H1 (cell line): ENCODE data around the gene LPAR4. TPM values are rescaled to one million over a fixed set of nuclear protein-coding genes. Genes with fewer than 3 reads are reported as not detected.
"Not testable (repeated sequence)": the region's sequence is repeated elsewhere in the genome, so short reads cannot be mapped to it uniquely, and the experiment has no call there.

Experiments used
- CTCF ChIA-PET: fragments of 300-600 bp; sonication (Branson Sonifier 250); formaldehyde crosslinking; loops from one replicate; lab custom pipeline; 2021; ENCODE audit not compliant: partially characterized antibody; lab: Charles Lee
- POLR2A ChIA-PET: fragments of 300-600 bp; sonication (Branson Sonifier 250); formaldehyde crosslinking; loops from one replicate; lab custom pipeline; 2021; ENCODE audit warnings: inconsistent platforms; ENCODE audit not compliant: partially characterized antibody; lab: Charles Lee
- DNase-seq, 2 experiments: peaks; one replicate each; pipeline versions ENCODE4 v3.0.0 to v3.0.0-alpha.2; 2010 to 2022; ENCODE audit warnings: low spot score in 2 of 2, low read depth in 1 of 2, mixed read lengths in 1 of 2
- FAIRE-seq: peaks from 2 replicates; lab custom pipeline; 2011; peaks lifted over from hg19 to GRCh38; lab: Jason Lieb, UNC
- H2AFZ ChIP-seq: 2 replicates; pipeline ENCODE4 v1.8.1; 2012; ENCODE audit warnings: low read length, inconsistent platforms
- H2AK5ac ChIP-seq: 2 replicates; pipeline ENCODE4 v1.6.1; 2013; ENCODE audit warnings: low read depth, low read length
- H2BK120ac ChIP-seq: replicated peaks from 2 replicates; pipeline ENCODE3; 2013; ENCODE audit warnings: low read depth, low read length, inconsistent platforms
- H2BK12ac ChIP-seq: 2 replicates; pipeline ENCODE4 v1.6.1; 2013; ENCODE audit warnings: low read depth, low read length
- H2BK15ac ChIP-seq: 2 replicates; pipeline ENCODE4 v1.6.1; 2013; ENCODE audit warnings: low read length
- H2BK20ac ChIP-seq: 2 replicates; pipeline ENCODE4 v1.6.1; 2013; ENCODE audit warnings: low read length
- H2BK5ac ChIP-seq: 2 replicates; pipeline ENCODE4 v1.6.1; 2013; ENCODE audit warnings: low read depth, low read length
- H3K14ac ChIP-seq: 2 replicates; pipeline ENCODE4 v1.6.1; 2013; ENCODE audit warnings: inconsistent platforms; ENCODE audit not compliant: insufficient read length
- H3K18ac ChIP-seq: 2 replicates; pipeline ENCODE4 v1.6.1; 2013; ENCODE audit warnings: low read length; ENCODE audit errors: extremely low read depth
- H3K23ac ChIP-seq: 2 replicates; pipeline ENCODE4 v1.6.1; 2013; ENCODE audit warnings: inconsistent platforms; ENCODE audit not compliant: insufficient read length
- H3K23me2 ChIP-seq: 2 replicates; pipeline ENCODE4 v1.6.1; 2013; ENCODE audit warnings: low read depth, low read length
- H3K27ac ChIP-seq: 2 replicates; pipeline ENCODE4 v1.6.1; 2011; ENCODE audit warnings: low read depth, low read length, inconsistent platforms
- H3K27me3 ChIP-seq, 4 experiments: replicated peaks in 1 of 4; 1 replicate in 1 of 4; 2 replicates in 3 of 4; pipeline versions ENCODE4 v1.6.1 to v1.8.1; 2011 to 2013; ENCODE audit warnings: low read length in 3 of 4, mild to moderate bottlenecking in 3 of 4, inconsistent platforms in 2 of 4, mixed read lengths in 2 of 4, moderate library complexity in 1 of 4; ENCODE audit not compliant: control insufficient read depth in 3 of 4, insufficient read depth in 3 of 4; ENCODE audit errors: extremely low read depth in 1 of 4
- H3K36me3 ChIP-seq, 4 experiments: 2 replicates each; pipeline versions ENCODE4 v1.6.1 to v1.8.1; 2011 to 2013; ENCODE audit warnings: mild to moderate bottlenecking in 4 of 4, low read length in 3 of 4, moderate library complexity in 2 of 4, control low read depth in 1 of 4, inconsistent platforms in 1 of 4; ENCODE audit not compliant: insufficient read depth in 4 of 4, control insufficient read depth in 2 of 4
- H3K4ac ChIP-seq: replicated peaks from 2 replicates; pipeline ENCODE3; 2013; ENCODE audit warnings: low read length, low read depth, mixed read lengths, inconsistent platforms; ENCODE audit not compliant: insufficient read length
- H3K4me1 ChIP-seq, 4 experiments: replicated peaks in 1 of 4; 1 replicate in 1 of 4; 2 replicates in 3 of 4; pipeline versions ENCODE4 v1.6.1 to v1.8.1; 2011 to 2013; ENCODE audit warnings: low read length in 3 of 4, inconsistent platforms in 2 of 4, mixed read lengths in 1 of 4; ENCODE audit not compliant: insufficient read depth in 4 of 4, control insufficient read depth in 3 of 4
- H3K4me2 ChIP-seq, 2 experiments: 2 replicates each; pipeline versions ENCODE4 v1.6.1 to v1.8.1; 2011 to 2013; ENCODE audit warnings: low read depth in 2 of 2, low read length in 2 of 2, control low read depth in 1 of 2, inconsistent platforms in 1 of 2, mild to moderate bottlenecking in 1 of 2; ENCODE audit not compliant: insufficient read depth in 1 of 2
- H3K4me3 ChIP-seq, 4 experiments: fragments of 200-600, 300-600 bp in 1 of 4; sonication (generic), shearing (Covaris generic), sonication (Bioruptor Twin) in 1 of 4; 2 replicates each; pipeline versions ENCODE4 v1.5.1 to v1.8.1; 2011 to 2016; ENCODE audit warnings: low read length in 4 of 4, low read depth in 3 of 4, control low read depth in 2 of 4, inconsistent platforms in 2 of 4, mild to moderate bottlenecking in 2 of 4, mixed read lengths in 1 of 4, moderate library complexity in 1 of 4; ENCODE audit not compliant: insufficient read depth in 2 of 4; ENCODE audit errors: extremely low read depth in 1 of 4
- H3K56ac ChIP-seq: replicated peaks from 2 replicates; pipeline ENCODE3; 2013; ENCODE audit warnings: low read depth, mild to moderate bottlenecking, mixed read lengths, low read length, inconsistent platforms; ENCODE audit not compliant: insufficient read length
- H3K79me1 ChIP-seq: 2 replicates; pipeline ENCODE4 v1.6.1; 2013; ENCODE audit warnings: low read depth, low read length, control low read depth
- H3K79me2 ChIP-seq, 2 experiments: 2 replicates each; pipeline versions ENCODE4 v1.6.1 to v1.8.1; 2012 to 2013; ENCODE audit warnings: low read length in 2 of 2, mild to moderate bottlenecking in 2 of 2, inconsistent platforms in 1 of 2; ENCODE audit not compliant: insufficient read depth in 2 of 2, control insufficient read depth in 1 of 2
- H3K9ac ChIP-seq, 4 experiments: replicated peaks in 1 of 4; 1 replicate in 1 of 4; 2 replicates in 3 of 4; pipeline versions ENCODE4 v1.6.1 to v1.8.1; 2011 to 2013; ENCODE audit warnings: low read depth in 3 of 4, low read length in 3 of 4, control low read depth in 2 of 4, mild to moderate bottlenecking in 2 of 4, moderate library complexity in 2 of 4, inconsistent platforms in 1 of 4; ENCODE audit errors: extremely low read depth in 1 of 4
- H3K9me3 ChIP-seq, 2 experiments: 2 replicates each; pipeline versions ENCODE4 v1.6.1 to v1.8.1; 2012 to 2013; ENCODE audit warnings: mild to moderate bottlenecking in 2 of 2, moderate library complexity in 2 of 2, control low read depth in 1 of 2, inconsistent platforms in 1 of 2, low read depth in 1 of 2, low read length in 1 of 2, mixed read lengths in 1 of 2; ENCODE audit not compliant: insufficient read depth in 2 of 2
- H4K20me1 ChIP-seq, 2 experiments: replicated peaks in 1 of 2; 2 replicates each; pipeline versions ENCODE3 to v1.8.1; 2011 to 2013; ENCODE audit warnings: inconsistent platforms in 2 of 2, low read length in 2 of 2, mild to moderate bottlenecking in 1 of 2; ENCODE audit not compliant: insufficient read depth in 2 of 2, control insufficient read depth in 1 of 2
- H4K5ac ChIP-seq: 2 replicates; pipeline ENCODE4 v1.6.1; 2013; ENCODE audit warnings: low read length, low read depth, mixed read lengths, inconsistent platforms; ENCODE audit not compliant: insufficient read length
- H4K8ac ChIP-seq: 2 replicates; pipeline ENCODE4 v1.8.0; 2013; ENCODE audit warnings: mild to moderate bottlenecking, moderate library complexity, low read length, inconsistent platforms; ENCODE audit not compliant: insufficient read depth; ENCODE audit errors: extremely low read depth
- H4K91ac ChIP-seq: replicated peaks from 2 replicates; pipeline ENCODE3; 2013; ENCODE audit warnings: low read length, mixed read lengths, inconsistent platforms; ENCODE audit not compliant: insufficient read length
- WGBS, 2 experiments: shearing (Covaris generic) in 1 of 2; methylation state at CpG; one replicate each; pipeline versions ENCODE4 v1.1.6 to v1.1.7; 2013 to 2015; ENCODE audit warnings: low lambda C conversion rate in 2 of 2, mixed read lengths in 2 of 2, inconsistent platforms in 1 of 2, low coverage in 1 of 2, missing lambda C conversion rate in 1 of 2; ENCODE audit not compliant: insufficient replicate concordance in 2 of 2, insufficient coverage in 1 of 2, insufficient read length in 1 of 2; ENCODE audit errors: extremely low coverage in 1 of 2, missing lambda C conversion rate in 1 of 2; 5-methylcytosine and 5-hydroxymethylcytosine counted together
- polyA plus RNA-seq, 7 experiments: library from polyadenylated mRNA; depleted of rRNA in 3 of 7; stranded (reverse) in 5 of 7; unstranded in 2 of 7; fragments of >200 nt in 5 of 7; fragments of 200-250 nt in 2 of 7; gene quantifications; 1 replicate in 5 of 7; 2 replicates in 1 of 7; 4 replicates in 1 of 7; pipeline versions ENCODE4 v1.2.1 to v1.2.3, GENCODE V29; 2011 to 2013; ENCODE audit warnings: missing spikeins in 2 of 7, mixed read lengths in 2 of 7
- total RNA-seq: library from RNA; stranded (reverse); fragmentation: NEBNext Ultra II Directional; extraction: Animal tissue kit (Norgen Biotek cat#: 25700); gene quantifications from 2 replicates; pipeline ENCODE4 v1.2.1, GENCODE V29; 2021

Gene LPAR4
- total and polyA plus RNA-seq, 2 of the 8 experiments (the other 6 are each of a cell fraction or from before 2014, with no cell fraction given) = 7.6 to 16.3 TPM

DNA sequence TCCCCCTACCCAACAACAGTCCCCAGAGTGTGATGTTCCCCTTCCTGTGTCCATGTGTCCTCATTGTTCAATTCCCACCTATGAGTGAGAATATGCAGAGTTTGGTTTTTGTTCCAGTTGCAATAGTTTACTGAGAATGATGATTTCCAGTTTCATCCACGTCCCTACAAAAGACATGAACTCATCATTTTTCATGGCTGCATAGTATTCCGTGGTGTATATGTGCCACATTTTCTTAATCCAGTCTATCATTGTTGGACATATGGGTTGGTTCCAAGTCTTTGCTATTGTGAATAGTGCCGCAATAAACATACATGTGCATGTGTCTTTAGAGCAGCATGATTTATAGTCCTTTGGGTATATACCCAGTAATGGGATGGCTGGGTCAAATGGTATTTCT is 55.0 kb downstream of the LPAR4 start:
- 65% methylated on average over 2 of the region's 3 CpGs; no CpG with 5 or more reads in 1 of the 2 experiments for WGBS, 2 experiments
- H3K79me1 ChIP-seq, H2BK15ac ChIP-seq, H3K4ac ChIP-seq, H4K8ac ChIP-seq, H3K27me3 ChIP-seq, H3K36me3 ChIP-seq, POLR2A ChIA-PET, H3K18ac ChIP-seq, CTCF ChIA-PET, H4K20me1 ChIP-seq, H3K4me3 ChIP-seq, H3K27ac ChIP-seq, H4K5ac ChIP-seq, H3K23ac ChIP-seq, FAIRE-seq, H4K91ac ChIP-seq, H3K4me1 ChIP-seq, H3K4me2 ChIP-seq, H2BK20ac ChIP-seq, H2BK120ac ChIP-seq, H3K14ac ChIP-seq, H2BK12ac ChIP-seq, H2AFZ ChIP-seq, DNase-seq, H3K9ac ChIP-seq, H3K79me2 ChIP-seq, H2BK5ac ChIP-seq, H3K23me2 ChIP-seq, H3K9me3 ChIP-seq, H3K56ac ChIP-seq, H2AK5ac ChIP-seq: not testable (repeated sequence)

Other genes starting within 250 kb of the LPAR4 start
- gene RTL3, start 88.4 kb upstream of the LPAR4 start, total RNA-seq = not detected in 2 replicates
- not detected in 2 replicates for gene RTL3, start 88.4 kb upstream of the LPAR4 start, polyA plus RNA-seq (2011; rRNA removed)
- gene P2RY10, start 197.7 kb downstream of the LPAR4 start, total RNA-seq = not detected in 2 replicates
- not detected in 2 replicates for gene P2RY10, start 197.7 kb downstream of the LPAR4 start, polyA plus RNA-seq (2011; rRNA removed)